ENCODE results near the gene OCIAD2.
"Not testable (repeated sequence)": the region's sequence is repeated elsewhere in the genome, so short reads cannot be mapped to it uniquely, and the experiment has no call there.

The OCIAD2 gene, protein sequence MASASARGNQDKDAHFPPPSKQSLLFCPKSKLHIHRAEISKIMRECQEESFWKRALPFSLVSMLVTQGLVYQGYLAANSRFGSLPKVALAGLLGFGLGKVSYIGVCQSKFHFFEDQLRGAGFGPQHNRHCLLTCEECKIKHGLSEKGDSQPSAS

DNA sequence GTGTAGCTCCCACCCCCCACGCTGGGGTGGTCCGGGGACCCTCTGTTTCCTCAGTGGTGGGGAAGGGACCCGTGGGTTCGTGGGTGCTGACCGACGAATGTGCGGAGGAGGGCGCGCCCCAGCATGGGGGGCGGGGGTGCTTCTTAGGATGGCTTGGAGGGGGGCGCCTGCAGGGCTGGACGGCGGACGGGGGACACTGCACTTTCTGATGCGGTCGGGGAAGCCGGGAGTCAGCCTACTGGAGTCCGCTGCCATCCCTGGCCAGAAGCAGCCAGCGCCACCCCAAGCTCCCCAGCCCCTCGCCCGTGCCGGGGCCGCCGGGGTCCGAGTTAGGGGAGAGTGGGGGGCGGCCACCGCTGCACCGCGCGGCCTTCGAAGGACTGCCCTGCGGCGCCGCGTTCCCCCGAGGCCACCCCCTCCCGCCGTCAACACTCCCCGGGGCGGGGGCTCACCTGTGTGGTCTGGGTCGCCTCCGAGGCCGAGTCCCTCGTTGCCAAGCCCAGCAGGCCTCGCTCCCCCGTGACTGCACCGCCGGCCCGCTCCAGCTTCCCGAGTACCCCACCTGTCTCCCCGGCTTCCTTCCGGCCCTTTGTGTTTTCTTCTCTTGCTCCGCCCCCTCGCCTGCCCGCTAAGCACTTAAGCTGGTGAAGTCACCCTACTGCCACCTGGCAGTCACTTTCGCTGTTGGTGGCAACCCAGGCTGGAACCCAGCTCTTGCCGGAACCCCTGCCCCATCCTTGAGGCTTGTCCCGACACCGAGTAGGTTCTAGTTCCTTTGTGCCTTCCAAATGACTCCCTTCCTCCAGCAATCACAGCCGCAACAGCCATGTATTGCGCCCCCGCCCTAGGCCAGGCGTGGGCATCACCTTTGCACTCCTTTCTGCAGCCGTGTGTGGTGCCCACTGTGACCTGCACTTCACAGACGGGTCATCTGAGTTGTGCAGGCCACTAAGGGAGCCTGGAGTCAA is at the start of gene OCIAD2:
Gene OCIAD2, minus strand, starts transcription at position 569 of the 968 bp plus-strand sequence. CDS start 2,225 bp downstream, outside the sequence.
- peak; percentile 32 for DNase-seq (ENCODE audit: low spot score)

DNA sequence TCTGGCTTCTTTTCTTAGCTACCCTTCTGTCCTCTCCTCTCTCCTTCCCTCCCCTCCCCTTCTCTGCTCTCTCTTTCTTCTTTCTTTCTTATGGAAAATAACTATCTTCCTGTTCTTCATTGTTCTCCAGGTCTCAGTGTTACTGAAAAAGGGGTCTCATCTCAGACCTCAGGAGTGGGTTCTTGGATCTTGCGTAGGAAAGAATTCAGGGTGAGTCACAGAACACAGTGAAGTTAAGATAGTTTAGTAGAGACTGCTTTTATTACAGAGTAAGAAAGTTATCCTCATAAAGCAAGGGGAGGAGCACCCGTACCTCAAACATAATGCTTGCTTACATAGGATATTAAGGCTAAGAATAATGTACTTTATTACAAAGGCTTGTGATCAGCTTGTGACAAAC is 47.7 kb upstream of the OCIAD2 start:
- no peak for DNase-seq (ENCODE audit: low spot score)

DNA sequence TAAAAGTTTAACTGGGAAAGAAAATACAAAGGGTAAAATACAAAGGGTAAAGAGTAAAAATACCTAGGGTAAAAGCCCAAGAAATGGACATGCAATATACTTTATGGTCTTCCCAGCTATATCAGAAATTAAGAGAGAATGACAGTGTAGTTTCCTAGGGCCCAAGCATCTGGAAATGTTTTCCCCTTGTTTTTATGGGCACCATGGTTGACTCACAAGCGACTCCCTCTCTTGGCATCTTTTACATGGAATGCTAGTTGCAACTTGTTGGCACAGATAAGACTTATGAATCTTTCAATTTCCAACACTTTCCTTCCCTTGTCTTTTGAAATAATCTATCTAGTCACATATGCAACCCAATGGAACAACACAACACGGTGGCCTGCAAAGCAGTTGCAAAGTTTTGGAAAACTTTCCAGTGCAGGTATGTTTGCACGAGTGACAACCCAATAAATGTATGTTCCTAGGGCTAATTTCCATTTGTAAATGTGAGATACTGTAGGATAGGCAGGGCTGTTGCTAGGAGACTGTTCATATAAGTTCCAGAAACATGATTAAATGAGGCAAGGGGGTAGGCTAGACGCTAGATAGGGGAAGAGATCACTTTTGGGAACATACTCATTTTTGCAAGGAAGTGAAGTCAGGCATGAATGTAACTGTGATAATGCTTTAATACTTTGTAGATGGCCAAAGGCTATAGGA is 43.1 kb upstream of the OCIAD2 start:
- no peak for DNase-seq (ENCODE audit: low spot score)

DNA sequence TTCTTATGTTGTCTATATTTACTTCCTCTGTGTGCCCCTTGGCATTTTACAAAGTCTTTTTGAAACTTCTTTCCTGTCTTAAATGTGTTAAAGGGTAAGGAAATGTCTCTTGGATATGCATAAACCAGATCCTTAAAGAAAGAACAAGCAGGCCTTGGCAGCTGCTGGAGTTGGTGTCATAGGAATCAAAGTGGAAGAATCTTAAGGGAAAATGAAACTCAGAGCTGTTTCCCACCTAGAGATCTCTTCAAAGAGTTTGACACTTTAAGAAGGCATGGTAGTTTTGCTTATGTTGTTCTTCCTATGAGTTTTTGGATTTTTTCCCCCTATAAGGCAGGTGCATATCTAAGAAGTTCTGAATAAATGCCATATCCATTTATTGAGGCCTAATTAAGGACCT is 42.5 kb upstream of the OCIAD2 start:
- DNase-seq (ENCODE audit: low spot score) = no peak

DNA sequence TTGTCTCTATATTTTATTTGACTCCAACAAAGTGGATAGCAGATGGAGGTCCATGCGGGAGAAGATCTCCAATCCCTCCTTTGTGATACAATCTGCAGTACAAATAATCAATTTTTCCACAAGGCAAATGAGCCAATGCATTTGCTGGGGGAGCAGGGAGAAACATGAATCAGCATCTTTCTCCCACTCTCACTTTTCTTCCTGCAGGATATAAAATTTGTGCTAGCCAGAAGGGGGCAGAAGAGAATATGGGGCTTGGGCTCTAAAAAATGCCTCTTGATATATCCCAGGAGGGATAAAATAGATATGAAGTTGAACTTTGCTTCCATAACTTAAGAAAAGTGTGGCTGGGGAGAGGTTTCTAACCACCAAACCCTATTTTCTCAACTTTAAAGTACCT is 41.2 kb upstream of the OCIAD2 start:
- no peak for DNase-seq (ENCODE audit: low spot score)

DNA sequence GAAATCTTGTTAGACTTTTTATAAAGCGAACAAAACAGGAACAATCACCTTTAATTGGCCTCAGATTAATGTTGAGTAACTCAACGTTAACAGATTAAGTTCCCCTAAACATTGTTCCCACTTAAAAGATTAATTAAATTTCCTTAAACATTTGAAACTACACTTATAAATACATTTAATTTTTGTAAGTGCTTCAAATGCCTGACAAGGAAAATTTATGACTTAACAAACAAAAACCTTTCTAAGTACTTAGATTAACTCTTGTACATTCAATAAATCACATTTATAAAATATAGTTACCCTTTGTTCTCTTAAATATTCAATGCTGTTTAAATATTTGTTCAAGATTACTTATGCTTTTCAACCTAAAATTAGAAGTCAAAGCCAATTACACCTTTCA is 39.4 kb upstream of the OCIAD2 start:
- DNase-seq (ENCODE audit: low spot score) = no peak

DNA sequence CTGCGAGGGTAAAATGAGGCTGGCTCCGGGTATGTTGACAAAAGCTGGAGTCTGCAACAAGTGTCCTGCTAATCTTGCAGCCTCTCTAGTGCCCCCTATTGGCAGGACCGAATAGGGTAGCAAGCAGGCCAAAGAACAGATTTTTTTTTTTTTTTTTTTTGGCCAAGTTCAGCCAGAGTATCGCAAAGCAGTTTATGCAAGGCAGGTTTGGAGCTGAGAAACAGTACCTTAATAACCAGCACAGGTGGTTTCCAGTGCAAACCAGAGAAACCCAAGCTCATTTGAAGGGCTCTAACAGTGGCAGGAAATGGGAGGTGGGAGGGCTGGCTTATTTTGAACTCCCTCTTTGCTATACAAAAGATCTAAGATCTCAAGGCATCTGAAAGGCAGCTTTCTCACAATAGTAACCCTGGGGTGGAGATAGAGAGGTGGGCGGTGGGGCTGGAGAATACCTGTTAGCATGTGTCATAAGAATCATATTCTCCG is 38.2 kb upstream of the OCIAD2 start:
- peak; percentile 54 for DNase-seq (ENCODE audit: low spot score)

DNA sequence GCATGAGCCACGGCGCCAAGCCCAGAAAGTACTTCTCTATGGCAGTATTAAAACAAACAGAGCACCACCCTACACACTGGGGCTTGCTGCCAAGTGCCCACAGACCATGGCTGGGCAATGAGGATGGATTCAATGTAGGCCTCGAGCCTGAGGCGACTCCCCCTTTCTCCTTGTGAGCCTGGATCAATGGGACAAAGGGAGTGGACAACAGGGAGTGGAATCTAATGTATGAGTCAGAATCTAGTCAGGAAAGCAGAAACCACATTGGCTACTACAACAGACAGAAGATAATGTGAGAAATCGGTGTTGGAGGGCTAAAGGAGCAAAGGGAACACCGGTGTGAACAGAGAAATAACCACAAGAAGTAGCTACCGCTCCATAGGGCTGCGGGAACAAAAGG is 37.7 kb upstream of the OCIAD2 start:
- no peak for DNase-seq (ENCODE audit: low spot score)

DNA sequence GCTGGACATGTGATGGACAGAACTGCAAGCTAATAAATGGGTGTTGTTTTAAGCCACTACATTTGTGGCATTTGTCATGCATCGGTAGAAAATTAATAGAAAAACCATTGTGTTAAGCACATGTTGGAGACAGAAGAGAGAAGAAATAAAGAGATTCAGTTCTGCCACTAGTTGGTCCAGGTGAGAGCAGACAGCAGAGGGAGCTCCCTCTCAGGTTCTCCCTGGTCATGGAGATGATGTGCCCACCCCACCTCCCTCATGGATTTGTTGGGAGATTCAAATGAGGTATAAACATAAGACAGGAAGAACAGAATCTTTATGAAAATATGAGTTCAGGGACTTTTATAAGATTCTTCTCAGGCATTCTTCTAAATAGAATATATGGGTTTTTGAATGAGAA is 36.8 kb upstream of the OCIAD2 start:
- DNase-seq (ENCODE audit: low spot score) = no peak

DNA sequence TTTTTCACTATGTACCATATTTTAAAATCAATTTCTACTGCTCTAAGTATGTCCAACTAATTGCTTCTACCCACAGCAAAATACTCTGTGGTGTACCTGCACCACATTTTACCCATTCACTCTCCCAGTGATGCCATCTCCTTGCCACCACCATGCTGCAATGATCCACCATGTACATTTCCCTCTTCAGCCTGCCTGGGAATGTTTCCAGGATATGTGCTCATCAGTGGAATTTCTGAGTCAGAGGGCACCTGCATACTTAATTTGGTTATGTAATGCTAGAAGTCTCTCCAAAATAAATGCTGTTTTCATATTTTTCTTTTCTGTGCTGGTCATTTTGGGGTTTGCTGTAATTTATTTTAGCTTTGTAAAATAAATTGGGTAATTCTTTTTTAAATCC is 33.2 kb upstream of the OCIAD2 start:
- no peak for DNase-seq (ENCODE audit: low spot score)

DNA sequence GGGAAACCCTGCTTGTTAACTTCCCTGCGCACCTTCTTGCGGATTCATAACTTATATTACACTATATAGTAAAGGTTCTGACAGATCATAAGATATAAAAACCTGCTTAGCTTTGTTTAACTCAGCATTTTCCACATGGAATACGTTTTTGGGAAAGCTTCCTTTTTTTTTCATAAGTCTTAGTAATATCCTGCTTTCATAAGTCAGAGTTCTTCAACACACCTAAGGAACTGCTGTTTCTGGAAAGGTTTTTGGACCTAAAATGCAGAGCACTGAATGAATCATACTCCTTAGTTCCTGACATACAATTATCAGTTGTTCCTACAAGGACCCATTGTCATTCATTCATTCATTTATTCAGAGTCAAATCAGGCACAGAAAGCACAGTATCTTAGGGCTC is 32.3 kb upstream of the OCIAD2 start:
- no peak for DNase-seq (ENCODE audit: low spot score)

DNA sequence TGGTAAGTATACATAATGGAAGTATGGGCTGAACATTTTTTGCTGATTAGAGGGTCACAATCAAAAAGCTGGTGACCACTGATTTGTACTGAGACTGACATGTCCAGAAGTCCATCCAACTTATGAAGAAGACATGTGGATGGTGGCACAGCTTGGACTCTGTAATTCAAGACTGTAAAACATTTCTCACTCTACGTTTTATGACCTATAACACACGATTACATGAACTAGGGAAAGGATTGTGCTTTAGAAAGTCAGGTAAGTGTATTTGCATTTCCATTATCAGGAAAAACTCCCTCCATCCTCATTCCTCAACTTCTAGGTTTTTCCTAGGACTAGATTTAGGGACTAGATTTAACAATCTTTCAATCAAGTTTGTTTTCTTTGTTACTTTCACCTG is 30.5 kb upstream of the OCIAD2 start:
- DNase-seq (ENCODE audit: low spot score) = no peak

DNA sequence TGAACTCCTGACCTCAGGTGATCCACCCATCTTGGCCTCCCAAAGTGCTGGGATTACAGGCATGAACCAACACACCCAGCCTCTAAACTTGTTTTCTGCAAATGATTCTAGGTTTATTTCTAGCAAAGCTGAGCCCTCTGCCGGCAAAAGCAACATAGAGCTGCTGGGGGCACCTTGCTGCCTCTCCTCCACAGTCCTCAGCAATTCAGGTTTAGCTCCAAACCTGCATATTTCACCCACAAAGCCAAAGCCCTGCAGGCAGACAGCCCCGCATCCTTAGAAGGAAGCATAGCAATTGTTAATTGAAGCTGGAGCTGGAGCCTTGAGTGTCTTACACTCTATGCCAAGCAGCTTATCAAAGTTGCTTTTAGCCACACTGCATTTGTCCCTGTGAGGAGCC is 24.9 kb upstream of the OCIAD2 start:
- DNase-seq (ENCODE audit: low spot score) = no peak

DNA sequence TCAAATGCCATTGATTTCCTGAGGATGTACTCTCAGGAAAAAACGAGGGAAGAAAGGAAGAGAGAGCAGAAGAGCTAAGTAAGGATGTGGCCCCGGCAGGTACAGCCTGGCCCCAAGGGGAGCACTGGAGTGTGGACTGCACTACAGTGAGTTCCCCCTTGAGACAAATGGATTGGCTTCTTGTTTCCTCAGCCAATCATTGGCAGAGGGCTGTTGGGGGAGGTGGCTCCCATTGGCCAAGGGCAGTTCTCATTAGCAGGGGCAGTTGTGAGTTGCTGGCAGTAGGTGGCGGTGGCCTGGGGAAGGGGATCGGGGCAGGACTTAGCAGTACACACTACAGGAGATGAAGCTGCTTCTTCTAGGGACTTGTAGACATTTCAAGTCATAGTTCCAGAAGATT is 24.1 kb upstream of the OCIAD2 start:
- DNase-seq (ENCODE audit: low spot score) = no peak

DNA sequence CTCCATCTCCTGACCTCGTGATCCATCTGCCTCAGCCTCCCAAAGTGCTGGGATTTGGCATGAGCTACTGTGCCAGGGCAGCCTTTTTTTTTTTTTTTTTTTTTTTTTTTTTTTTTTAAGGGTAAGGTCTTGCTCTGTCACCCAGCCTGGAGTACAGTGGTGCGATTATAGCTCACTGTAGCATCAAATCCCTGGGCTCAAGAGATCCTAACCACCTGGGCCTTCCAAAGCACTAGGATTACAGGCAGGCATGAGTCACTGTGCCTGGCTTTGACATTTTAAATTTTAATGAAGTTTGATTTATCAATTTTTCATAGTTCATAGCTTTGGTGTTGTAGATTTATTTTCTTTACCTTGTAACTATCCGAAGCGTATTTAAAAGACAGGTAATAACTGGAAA is 17.8 kb upstream of the OCIAD2 start:
- DNase-seq (ENCODE audit: low spot score) = no peak

DNA sequence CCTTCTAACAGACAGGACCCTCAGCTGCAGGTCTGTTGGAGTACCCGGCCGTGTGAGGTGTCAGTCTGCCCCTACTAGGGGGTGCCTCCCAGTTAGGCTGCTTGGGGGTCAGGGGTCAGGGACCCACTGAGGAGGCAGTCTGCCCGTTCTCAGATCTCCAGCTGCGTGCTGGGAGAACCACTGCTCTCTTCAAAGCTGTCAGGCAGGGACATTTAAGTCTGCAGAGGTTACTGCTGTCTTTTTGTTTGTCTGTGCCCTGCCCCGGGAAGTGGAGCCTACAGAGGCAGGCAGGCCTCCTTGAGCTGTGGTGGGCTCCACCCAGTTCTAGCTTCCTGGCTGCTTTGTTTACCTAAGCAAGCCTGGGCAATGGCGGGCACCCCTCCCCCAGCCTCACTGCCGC is 16.5 kb upstream of the OCIAD2 start:
- DNase-seq (ENCODE audit: low spot score) = not testable (repeated sequence)

DNA sequence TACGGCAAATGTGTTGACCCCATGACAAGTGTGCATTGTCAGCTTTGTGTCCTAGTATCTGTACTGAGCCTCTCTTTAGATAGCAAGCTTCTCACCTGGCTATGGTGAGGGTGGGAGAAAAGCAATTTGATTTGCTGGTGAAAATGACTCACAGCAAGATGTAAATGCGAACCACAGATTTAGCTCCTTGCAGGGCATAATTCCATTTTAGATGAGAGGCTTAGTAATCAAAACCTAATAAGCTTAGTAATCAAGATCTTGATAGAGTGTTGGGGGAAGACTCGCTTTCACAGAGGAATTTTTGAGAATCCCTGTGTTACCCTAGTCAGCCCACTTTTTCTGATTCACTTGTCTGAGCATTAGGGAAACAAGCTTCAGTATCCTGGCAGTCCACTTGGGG is 7.7 kb upstream of the OCIAD2 start:
- DNase-seq (ENCODE audit: low spot score) = no peak

DNA sequence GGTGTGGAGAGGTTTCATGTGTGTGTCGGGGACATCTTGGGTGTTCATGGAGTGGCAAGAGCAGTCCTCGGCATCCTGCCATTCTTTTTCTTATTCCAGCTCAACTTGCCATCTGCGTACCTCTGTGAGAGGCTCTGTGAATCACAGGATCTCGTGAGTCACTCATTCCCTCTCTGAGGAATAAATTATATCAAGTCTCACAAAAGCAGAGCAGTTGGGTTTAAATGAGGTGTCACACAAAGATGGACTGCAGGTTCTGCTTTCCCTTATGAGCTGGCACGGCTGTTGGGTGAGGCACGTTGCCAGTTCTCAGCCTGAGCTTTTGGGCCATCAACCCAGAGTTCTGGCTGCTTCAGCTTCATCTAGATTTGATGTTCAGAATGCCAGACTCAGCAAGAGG is 6.8 kb upstream of the OCIAD2 start:
- no peak for DNase-seq (ENCODE audit: low spot score)

DNA sequence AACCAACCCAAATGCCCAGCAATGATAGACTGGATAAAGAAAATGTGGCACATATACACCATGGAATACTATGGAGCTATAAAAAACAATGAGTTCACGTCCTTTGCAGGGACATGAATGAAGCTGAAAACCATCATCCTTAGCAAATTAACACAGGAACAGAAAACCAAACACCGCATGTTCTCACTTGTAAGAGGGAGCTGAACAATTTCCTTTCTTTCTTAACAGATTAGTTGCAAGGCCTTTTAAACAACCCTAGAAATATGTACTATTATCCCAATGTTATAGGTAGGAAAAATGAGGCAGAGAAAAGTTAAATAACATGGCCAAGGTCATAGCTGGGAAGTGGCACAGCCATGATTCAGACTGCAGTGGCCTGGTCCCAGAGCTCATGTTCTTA is 5.8 kb upstream of the OCIAD2 start:
- no peak for DNase-seq (ENCODE audit: low spot score)

DNA sequence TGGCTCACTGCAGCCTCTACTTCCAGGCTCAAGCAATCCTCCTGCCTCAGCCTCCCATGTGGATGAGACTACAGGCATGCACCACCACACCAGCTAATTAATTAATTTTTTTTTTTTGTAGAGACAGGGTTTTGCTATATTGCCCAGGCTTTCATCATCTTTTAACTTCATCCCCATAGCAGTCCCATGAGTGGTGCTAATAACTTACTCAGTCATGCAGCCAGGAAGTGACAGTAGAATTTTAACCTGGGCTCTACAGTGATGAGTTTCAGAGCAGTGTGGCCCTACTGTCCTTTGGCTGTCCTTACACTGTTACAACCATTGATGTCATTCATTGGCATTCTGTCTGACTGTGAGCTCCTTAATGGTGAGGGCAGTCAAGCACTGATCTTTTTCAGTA is 3.9 kb upstream of the OCIAD2 start:
- no peak for DNase-seq (ENCODE audit: low spot score)

DNA sequence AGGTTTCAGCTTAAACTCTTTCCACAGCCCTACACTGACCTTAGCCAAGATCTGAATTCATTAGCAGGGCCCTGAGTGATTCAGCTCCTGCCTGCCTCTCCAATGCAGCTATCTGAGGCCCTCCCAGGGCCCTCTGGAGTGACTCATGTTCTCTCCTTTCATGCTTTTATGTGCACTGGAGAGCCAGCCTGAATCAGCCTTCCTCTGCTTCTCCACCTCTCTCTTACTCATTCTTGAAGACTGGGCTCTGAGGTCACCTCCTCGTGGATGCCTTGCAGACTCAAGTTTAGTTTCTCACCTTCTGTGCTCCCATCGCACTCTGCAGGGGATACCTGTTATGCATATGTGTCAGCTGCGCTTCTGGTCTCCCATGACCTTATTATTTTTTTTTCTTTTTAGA is 3.1 kb upstream of the OCIAD2 start:
- DNase-seq (ENCODE audit: low spot score) = no peak

DNA sequence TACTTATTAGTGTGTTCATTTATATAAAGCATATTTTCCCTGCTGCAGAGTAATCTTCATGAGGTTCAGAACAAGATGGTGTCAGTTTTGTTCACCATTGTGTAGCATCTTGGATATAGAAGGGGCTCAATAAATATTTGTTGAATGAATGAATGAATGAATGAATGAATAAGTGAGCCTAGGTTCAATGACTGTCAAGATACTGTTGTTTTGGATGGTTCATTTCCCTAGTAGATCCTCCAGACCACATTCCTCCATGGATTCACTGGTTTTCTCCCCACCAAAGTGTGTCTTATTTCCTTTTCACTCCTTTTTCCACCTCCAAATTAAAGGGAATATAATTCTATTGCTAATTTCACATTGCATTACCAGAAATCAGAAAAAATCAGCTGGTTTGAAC is 2.1 kb upstream of the OCIAD2 start:
- DNase-seq (ENCODE audit: low spot score) = no peak
